Anterior cingulate cortex (tissue), 58 donors: ENCODE results near the gene CDRT4.
A peak's percentile ranks its signal among the peaks of the same experiment; 100 is the strongest.

Experiments
- DNase-seq, 58 donors: peaks; one replicate each; lab custom pipeline; 2025; lab: John Stamatoyannopoulos, UW

Gene CDRT4

GRCh38 chr17:15436473-15437302 lies 30.7 kb downstream of the CDRT4 start:
- DNase-seq = peak in 43 of 58 donors; percentile 11 to 75 (median 44)

- DNase-seq = no peak
Observed at GRCh38 chr17:15434956-15435355, 32.5 kb downstream of the CDRT4 start.

GRCh38 chr17:15432807-15433611 lies 34.4 kb downstream of the CDRT4 start:
- DNase-seq = no peak

- no peak for DNase-seq
Observed at GRCh38 chr17:15431766-15432165, 35.7 kb downstream of the CDRT4 start.

- peak in 2 of 58 donors; percentile 9 to 39 for DNase-seq
Observed at GRCh38 chr17:15431196-15431595, 36.2 kb downstream of the CDRT4 start.

GRCh38 chr17:15424521-15424920 lies 42.9 kb downstream of the CDRT4 start:
- no peak for DNase-seq

- no peak for DNase-seq
Observed at GRCh38 chr17:15422392-15422965, 44.9 kb downstream of the CDRT4 start.

- DNase-seq = no peak
Observed at GRCh38 chr17:15418781-15419180, 48.6 kb downstream of the CDRT4 start.

- DNase-seq = peak in 37 of 58 donors; percentile 12 to 80 (median 41)
Observed at GRCh38 chr17:15414532-15415306, 52.7 kb downstream of the CDRT4 start.

GRCh38 chr17:15413101-15413771 lies 54.2 kb downstream of the CDRT4 start:
- peak in 1 of 58 donors; percentile 33 for DNase-seq

- no peak for DNase-seq
Observed at GRCh38 chr17:15412606-15413005, 54.8 kb downstream of the CDRT4 start.

- no peak for DNase-seq
Observed at GRCh38 chr17:15411384-15412198, 55.8 kb downstream of the CDRT4 start.

- peak in 7 of 58 donors; percentile 11 to 37 (median 20) for DNase-seq
Observed at GRCh38 chr17:15409721-15410250, 57.6 kb downstream of the CDRT4 start.

- DNase-seq = no peak
Observed at GRCh38 chr17:15408803-15409202, 58.6 kb downstream of the CDRT4 start.

- DNase-seq = no peak
Observed at GRCh38 chr17:15406081-15406480, 61.3 kb downstream of the CDRT4 start.

GRCh38 chr17:15405058-15405415 lies 62.4 kb downstream of the CDRT4 start:
- no peak for DNase-seq

- DNase-seq = no peak
Observed at GRCh38 chr17:15404106-15405057, 63.0 kb downstream of the CDRT4 start.
